ENCODE measurements around the gene DMWD. TPM values are rescaled to one million over a fixed set of nuclear protein-coding genes. Genes with fewer than 3 reads are reported as not detected.

Gene DMWD
- total and polyA plus RNA-seq, 2 of the 13 experiments (the other 11 are each of a cell fraction or from before 2014, with no cell fraction given) = 10.3 to 14.9 TPM

DNA sequence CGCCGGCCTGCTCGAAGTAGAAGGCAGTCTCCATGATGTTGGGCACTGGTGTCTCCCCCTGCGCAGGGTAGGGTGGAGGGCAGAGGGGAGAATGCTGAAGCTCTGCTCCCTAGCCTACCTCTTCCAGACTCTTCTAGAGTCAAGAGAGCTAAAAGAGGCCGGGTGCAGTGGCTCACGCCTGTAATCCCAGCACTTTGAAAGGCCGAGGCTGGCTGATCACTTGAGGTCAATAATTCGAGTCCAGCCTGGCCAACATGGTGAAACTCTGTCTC, 12.2 kb upstream of the DMWD start:
- no peak overlapping the region for H3K4me2 ChIP-seq (ENCODE audit: low read depth, low read length)
- no peak overlapping the region for H3K27ac ChIP-seq (ENCODE audit: extremely low read length, insufficient read depth, low read length)
- no TSS peak for BruUV-seq (replicated peaks)
- ATAC-seq (no peak), FAIRE-seq (no peak), DNase-seq (ENCODE audit: low spot score) (no peak)
- no peaks in the 10 kb centered on the region for H4K20me1 ChIP-seq (ENCODE audit: insufficient read depth, low read length)
- TF ChIP-seq ZNF7 (CRISPR knock-in tag; IDR thresholded peaks at IDR 0.05) = no peak
- no peak for TF ChIP-seq ZNF350 (CRISPR knock-in tag; IDR thresholded peaks at IDR 0.05; ENCODE audit: borderline replicate concordance, low read depth)
- TF ChIP-seq SP5 (CRISPR knock-in tag; IDR thresholded peaks at IDR 0.05; ENCODE audit: borderline replicate concordance, low read depth) = no peak
- TF ChIP-seq KLF12 (CRISPR knock-in tag; IDR thresholded peaks at IDR 0.05; ENCODE audit: borderline replicate concordance) = no peak
- 41% methylated on average over 8 of the region's 8 CpGs for WGBS (ENCODE audit: low lambda C conversion rate)
- no peak overlapping the region for H2AFZ ChIP-seq (ENCODE audit: low read length)
- peaks cover 1 to 16% of the 10 kb centered on the region in 2 experiments; a peak in 3 of 5 replicates for H3K27me3 ChIP-seq (ENCODE audit: control insufficient read depth in 1 of 2, insufficient read depth in 2 of 2, low read length in 2 of 2)
- H3K79me2 ChIP-seq (ENCODE audit: insufficient read depth, low read length) = no peaks in the 10 kb centered on the region
- ChIA-PET POLR2A (no interaction called here), CTCF (ENCODE audit: low intra/inter-chr PET ratio, low total read pairs) (no interaction called here)
- H3K4me3 ChIP-seq (replicated peaks in 1 of 3; ENCODE audit: insufficient read depth in 1 of 3, low read depth in 2 of 3, low read length in 3 of 3) = no peak overlapping the region
- H3K4me1 ChIP-seq (ENCODE audit: insufficient read depth, low read length) = peaks cover 21% of the 10 kb centered on the region
- in situ Hi-C loops (cut with HindIII; ENCODE audit: extremely low pct_ligation_motif_present, low pct_unique_long_range_greater_than_20kb) (no loop called here), intact Hi-C loops (cut with micrococcal nuclease; ENCODE audit: unreplicated experiment) (no loop called here)
- no peak overlapping the region for H3K9ac ChIP-seq (ENCODE audit: insufficient read depth, low read depth, low read length)
- H3K9me3 ChIP-seq (ENCODE audit: low read length) = no peaks in the 10 kb centered on the region
- H3K36me3 ChIP-seq (replicated peaks in 1 of 2; ENCODE audit: control insufficient read depth in 1 of 2, insufficient read depth in 2 of 2, low read length in 2 of 2) = no peaks in the 10 kb centered on the region

DNA sequence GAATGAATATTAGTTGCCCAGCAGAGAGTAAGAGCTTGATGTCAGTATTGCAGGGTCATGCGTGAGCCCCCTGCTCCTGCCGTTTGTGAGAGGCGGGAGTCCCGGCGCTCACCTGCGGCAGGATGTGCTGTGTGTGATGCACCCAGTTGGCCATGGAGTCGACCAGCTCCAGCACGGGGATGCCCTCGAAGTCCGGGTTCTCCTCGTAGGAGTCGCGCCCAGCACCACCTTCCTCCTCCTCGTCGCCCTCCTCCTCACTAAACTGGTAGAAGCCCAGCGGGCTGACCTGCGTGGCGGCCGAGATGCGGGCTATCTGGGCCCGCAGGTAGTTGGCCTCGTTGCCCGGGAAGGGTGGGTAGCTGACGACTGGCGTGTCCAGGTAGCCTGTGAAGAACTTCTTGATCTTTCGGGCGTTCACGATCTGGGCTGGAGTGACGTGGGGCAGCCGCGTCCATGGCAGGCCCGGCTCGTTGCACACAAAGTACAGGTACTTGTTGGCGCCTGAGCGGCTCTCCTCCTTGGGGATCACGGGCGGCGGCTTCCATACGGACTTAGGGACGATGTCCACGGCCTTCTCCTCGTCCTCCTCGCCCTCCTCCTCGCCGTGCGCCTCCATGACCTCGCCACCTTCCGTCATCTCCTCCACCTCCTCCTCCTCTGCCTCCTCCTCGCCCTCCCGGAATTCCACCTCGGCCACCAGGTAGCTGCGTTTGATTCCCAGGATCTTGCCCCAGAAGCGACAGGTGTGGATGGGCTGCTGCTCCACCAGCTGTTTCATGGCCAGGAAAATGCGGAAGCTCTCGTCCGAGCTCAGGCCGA, 11.7 kb upstream of the DMWD start:
- Histone ChIP-seq H2AFZ (ENCODE audit: low read length) (no peak overlapping the region), H3K36me3 (replicated peaks in 1 of 2; ENCODE audit: control insufficient read depth in 1 of 2, insufficient read depth in 2 of 2, low read length in 2 of 2) (no peaks in the 10 kb centered on the region), H3K9me3 (ENCODE audit: low read length) (no peaks in the 10 kb centered on the region), H3K4me3 (replicated peaks in 1 of 3; ENCODE audit: insufficient read depth in 1 of 3, low read depth in 2 of 3, low read length in 3 of 3) (no peak overlapping the region), H3K27ac (ENCODE audit: extremely low read length, insufficient read depth, low read length) (no peak overlapping the region), H3K79me2 (ENCODE audit: insufficient read depth, low read length) (no peaks in the 10 kb centered on the region), H3K4me2 (ENCODE audit: low read depth, low read length) (no peak overlapping the region), H3K9ac (ENCODE audit: insufficient read depth, low read depth, low read length) (no peak overlapping the region), H3K27me3 (ENCODE audit: control insufficient read depth in 1 of 2, insufficient read depth in 2 of 2, low read length in 2 of 2) (peaks cover 1 to 17% of the 10 kb centered on the region in 2 experiments; a peak in 3 of 5 replicates), H4K20me1 (ENCODE audit: insufficient read depth, low read length) (no peaks in the 10 kb centered on the region), H3K4me1 (ENCODE audit: insufficient read depth, low read length) (peaks cover 21% of the 10 kb centered on the region)
- in situ Hi-C loops (cut with HindIII; ENCODE audit: extremely low pct_ligation_motif_present, low pct_unique_long_range_greater_than_20kb) = no loop called here
- no peak for FAIRE-seq
- intact Hi-C loops (cut with micrococcal nuclease; ENCODE audit: unreplicated experiment) = no loop called here
- POLR2A ChIA-PET = interaction anchor here (0.9 kb wide), 1 partner anchor 12 kb away, joined by 3 read pairs; no protein-coding TSS in a partner anchor
- no peak for ATAC-seq
- 75% methylated on average over 33 of the region's 57 CpGs for WGBS (ENCODE audit: low lambda C conversion rate)
- BruUV-seq (replicated peaks) = no TSS peak
- no peak for DNase-seq (ENCODE audit: low spot score)
- CTCF ChIA-PET (ENCODE audit: low intra/inter-chr PET ratio, low total read pairs) = no interaction called here
- no peak for TF ChIP-seq HDAC6 (IDR thresholded peaks at IDR 0.05; ENCODE audit: low read depth, low read length)
- no peak for TF ChIP-seq ZNF777 (CRISPR knock-in tag; IDR thresholded peaks at IDR 0.05)
- no peak for TF ChIP-seq TOE1 (CRISPR knock-in tag; IDR thresholded peaks at IDR 0.05)
- TF ChIP-seq RFX5 (IDR thresholded peaks at IDR 0.05; ENCODE audit: low read depth, low read length) = no peak
- no peak for TF ChIP-seq ATF1 (CRISPR knock-in tag; IDR thresholded peaks at IDR 0.05)
- no peak for TF ChIP-seq TRIM24 (CRISPR knock-in tag; IDR thresholded peaks at IDR 0.05)
- TF ChIP-seq, protein P1, sequence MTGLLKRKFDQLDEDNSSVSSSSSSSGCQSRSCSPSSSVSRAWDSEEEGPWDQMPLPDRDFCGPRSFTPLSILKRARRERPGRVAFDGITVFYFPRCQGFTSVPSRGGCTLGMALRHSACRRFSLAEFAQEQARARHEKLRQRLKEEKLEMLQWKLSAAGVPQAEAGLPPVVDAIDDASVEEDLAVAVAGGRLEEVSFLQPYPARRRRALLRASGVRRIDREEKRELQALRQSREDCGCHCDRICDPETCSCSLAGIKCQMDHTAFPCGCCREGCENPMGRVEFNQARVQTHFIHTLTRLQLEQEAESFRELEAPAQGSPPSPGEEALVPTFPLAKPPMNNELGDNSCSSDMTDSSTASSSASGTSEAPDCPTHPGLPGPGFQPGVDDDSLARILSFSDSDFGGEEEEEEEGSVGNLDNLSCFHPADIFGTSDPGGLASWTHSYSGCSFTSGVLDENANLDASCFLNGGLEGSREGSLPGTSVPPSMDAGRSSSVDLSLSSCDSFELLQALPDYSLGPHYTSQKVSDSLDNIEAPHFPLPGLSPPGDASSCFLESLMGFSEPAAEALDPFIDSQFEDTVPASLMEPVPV (CRISPR knock-in tag; IDR thresholded peaks at IDR 0.05) = no peak
- no peak for TF ChIP-seq ZNF670 (CRISPR knock-in tag; IDR thresholded peaks at IDR 0.05; ENCODE audit: borderline replicate concordance)
- TF ChIP-seq ZNF773 (CRISPR knock-in tag; IDR thresholded peaks at IDR 0.05; ENCODE audit: borderline replicate concordance) = no peak
- TF ChIP-seq ZNF720 (CRISPR knock-in tag; IDR thresholded peaks at IDR 0.05) = no peak
- no peak for TF ChIP-seq ZBTB1 (CRISPR knock-in tag; IDR thresholded peaks at IDR 0.05; ENCODE audit: borderline replicate concordance)
- no peak for TF ChIP-seq IKZF1 (IDR thresholded peaks at IDR 0.05)
- TF ChIP-seq, protein P2, sequence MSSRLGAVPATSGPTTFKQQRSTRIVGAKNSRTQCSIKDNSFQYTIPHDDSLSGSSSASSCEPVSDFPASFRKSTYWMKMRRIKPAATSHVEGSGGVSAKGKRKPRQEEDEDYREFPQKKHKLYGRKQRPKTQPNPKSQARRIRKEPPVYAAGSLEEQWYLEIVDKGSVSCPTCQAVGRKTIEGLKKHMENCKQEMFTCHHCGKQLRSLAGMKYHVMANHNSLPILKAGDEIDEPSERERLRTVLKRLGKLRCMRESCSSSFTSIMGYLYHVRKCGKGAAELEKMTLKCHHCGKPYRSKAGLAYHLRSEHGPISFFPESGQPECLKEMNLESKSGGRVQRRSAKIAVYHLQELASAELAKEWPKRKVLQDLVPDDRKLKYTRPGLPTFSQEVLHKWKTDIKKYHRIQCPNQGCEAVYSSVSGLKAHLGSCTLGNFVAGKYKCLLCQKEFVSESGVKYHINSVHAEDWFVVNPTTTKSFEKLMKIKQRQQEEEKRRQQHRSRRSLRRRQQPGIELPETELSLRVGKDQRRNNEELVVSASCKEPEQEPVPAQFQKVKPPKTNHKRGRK (CRISPR knock-in tag; IDR thresholded peaks at IDR 0.05) = no peak
- no peak for TF ChIP-seq ATRX (CRISPR knock-in tag; IDR thresholded peaks at IDR 0.05; ENCODE audit: borderline replicate concordance)
